GM13977 (cell line): ENCODE results near the gene OR2A2.

Experiments used
- DNase-seq: peaks from one replicate; pipeline ENCODE4 v3.0.0; 2012; ENCODE audit warnings: low spot score
- in situ Hi-C: fragments of 300-500 bp; cut with MboI; formaldehyde crosslinking; loops from one replicate; pipeline ENCODE4 v1.12.0; 2022; ENCODE audit warnings: low sequenced_read_pairs, low pct_unique_long_range_greater_than_20kb, mixed read lengths, inconsistent platforms; ENCODE audit not compliant: unreplicated experiment
- TF ChIP-seq, protein P1 (sequence below): IDR thresholded peaks from 2 replicates; pipeline ENCODE4 v1.5.1; 2012; ENCODE audit warnings: mild to moderate bottlenecking, control low read depth; ENCODE audit not compliant: insufficient read depth; ENCODE audit errors: extremely low read depth, missing control alignments

Gene OR2A2

DNA sequence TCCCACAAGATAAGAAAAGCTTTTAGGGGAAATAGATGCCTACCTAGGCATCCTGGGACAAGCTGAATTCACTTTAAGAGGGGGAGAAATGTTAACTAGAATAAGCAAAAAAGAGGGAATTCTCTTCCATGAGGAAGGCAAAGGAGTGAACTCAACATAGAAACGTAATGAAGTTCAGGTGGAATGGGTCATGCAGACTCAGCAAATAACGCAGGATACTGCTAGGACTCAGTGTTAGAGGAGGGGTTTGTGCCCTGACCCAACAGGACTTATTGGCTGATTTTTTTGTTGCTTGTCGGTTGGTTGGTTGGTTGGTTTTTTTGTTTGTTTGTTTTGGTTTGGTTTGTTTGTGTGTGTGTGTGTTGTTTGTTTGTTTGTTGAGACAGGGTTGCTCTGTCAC lies 22.9 kb downstream of the OR2A2 start:
- DNase-seq = no peak
- TF ChIP-seq, protein P1, sequence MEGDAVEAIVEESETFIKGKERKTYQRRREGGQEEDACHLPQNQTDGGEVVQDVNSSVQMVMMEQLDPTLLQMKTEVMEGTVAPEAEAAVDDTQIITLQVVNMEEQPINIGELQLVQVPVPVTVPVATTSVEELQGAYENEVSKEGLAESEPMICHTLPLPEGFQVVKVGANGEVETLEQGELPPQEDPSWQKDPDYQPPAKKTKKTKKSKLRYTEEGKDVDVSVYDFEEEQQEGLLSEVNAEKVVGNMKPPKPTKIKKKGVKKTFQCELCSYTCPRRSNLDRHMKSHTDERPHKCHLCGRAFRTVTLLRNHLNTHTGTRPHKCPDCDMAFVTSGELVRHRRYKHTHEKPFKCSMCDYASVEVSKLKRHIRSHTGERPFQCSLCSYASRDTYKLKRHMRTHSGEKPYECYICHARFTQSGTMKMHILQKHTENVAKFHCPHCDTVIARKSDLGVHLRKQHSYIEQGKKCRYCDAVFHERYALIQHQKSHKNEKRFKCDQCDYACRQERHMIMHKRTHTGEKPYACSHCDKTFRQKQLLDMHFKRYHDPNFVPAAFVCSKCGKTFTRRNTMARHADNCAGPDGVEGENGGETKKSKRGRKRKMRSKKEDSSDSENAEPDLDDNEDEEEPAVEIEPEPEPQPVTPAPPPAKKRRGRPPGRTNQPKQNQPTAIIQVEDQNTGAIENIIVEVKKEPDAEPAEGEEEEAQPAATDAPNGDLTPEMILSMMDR = no peak
- in situ Hi-C loops = no loop called here

DNA sequence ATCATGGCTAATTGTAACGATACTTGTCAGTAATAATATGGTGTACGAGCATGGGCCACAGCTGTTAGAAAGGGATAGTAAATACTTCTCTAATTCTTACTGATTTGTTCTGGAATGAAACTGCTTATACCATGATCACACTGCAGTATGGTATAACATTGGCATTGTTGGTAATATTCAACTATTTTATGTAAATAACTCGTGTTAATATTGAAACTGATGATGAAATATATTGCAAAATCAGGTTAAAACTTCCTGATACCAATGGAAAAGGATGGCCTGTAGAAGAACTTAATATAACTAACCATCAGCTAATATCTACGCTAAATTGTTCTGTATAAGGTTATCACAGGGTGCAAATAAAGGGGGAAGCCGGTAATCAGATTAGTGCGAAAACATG lies 23.9 kb downstream of the OR2A2 start:
- no peak for DNase-seq
- TF ChIP-seq, protein P1 = no peak
- in situ Hi-C loops = no loop called here

GRCh38 chr7:144134116-144134515 lies 24.7 kb downstream of the OR2A2 start:
- TF ChIP-seq, protein P1 = no peak
- in situ Hi-C loops = no loop called here
- DNase-seq = no peak

GRCh38 chr7:144137501-144137900 lies 28.1 kb downstream of the OR2A2 start:
- no peak for DNase-seq
- in situ Hi-C loops = no loop called here
- TF ChIP-seq, protein P1 = no peak

DNA sequence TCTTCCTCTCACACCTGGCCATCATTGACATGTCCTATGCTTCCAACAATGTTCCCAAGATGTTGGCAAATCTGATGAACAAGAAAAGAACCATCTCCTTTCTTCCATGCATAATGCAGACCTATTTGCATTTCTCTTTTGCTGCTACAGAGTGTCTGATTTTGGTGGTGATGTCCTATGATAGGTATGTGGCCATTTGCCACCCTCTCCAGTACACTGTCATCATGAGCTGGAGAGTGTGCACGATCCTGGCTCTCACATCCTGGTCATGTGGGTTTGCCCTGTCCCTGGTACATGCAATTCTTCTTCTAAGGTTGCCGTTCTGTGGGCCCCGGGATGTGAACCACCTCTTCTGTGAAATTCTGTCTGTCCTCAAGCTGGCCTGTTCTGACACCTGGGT lies 32.8 kb downstream of the OR2A2 start:
- in situ Hi-C loops = no loop called here
- no peak for DNase-seq
- TF ChIP-seq, protein P1 = no peak

DNA sequence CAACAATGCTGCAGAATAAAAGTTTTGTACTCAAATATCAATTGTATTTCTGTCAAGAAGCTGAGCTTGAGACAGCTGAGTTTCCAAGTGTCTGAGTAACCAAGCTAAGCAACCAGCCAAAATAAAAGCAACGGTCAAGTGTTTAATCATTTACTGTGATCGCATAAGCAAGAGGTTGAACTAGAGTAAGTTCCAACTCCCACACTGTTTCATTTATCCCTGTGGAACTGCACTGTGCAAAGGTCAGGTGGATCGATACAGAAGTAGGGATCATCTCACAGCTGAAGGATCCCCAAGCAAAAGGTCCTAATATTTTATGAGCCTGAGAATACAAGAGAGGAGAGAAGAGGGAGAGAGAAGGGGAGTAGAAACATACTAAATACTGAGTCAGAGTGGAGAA lies 35.0 kb downstream of the OR2A2 start:
- in situ Hi-C loops = no loop called here
- TF ChIP-seq, protein P1 = no peak
- DNase-seq = no peak
